BLaER1 treated with 17β-estradiol and CSF1 and Interleukin-3, amounts not matched to agents 10 nM and 100 nM (cell line): ENCODE results near the gene MAJIN.
A peak's percentile ranks its signal among the peaks of the same experiment; 100 is the strongest.
"Not testable (repeated sequence)": the region's sequence is repeated elsewhere in the genome, so short reads cannot be mapped to it uniquely, and the experiment has no call there.

Experiments used
- H3K27ac ChIP-seq, 11 experiments: shearing (Covaris generic); formaldehyde crosslinking; 2 replicates each; pipeline ENCODE4 v1.8.1; 2022
- H3K27me3 ChIP-seq, 11 experiments: shearing (Covaris generic); formaldehyde crosslinking; 2 replicates each; pipeline ENCODE4 v1.8.1; 2022
- H3K36me3 ChIP-seq, 11 experiments: shearing (Covaris generic); formaldehyde crosslinking; 2 replicates each; pipeline ENCODE4 v1.8.1; 2022
- H3K4me1 ChIP-seq, 10 experiments: shearing (Covaris generic); formaldehyde crosslinking; 2 replicates each; pipeline ENCODE4 v1.8.1; 2022
- H3K4me2 ChIP-seq, 11 experiments: shearing (Covaris generic); formaldehyde crosslinking; 2 replicates each; pipeline ENCODE4 v1.8.1; 2022
- H3K4me3 ChIP-seq, 10 experiments: shearing (Covaris generic); formaldehyde crosslinking; 2 replicates each; pipeline ENCODE4 v1.8.1; 2022
- H3K9ac ChIP-seq, 11 experiments: shearing (Covaris generic); formaldehyde crosslinking; 2 replicates each; pipeline ENCODE4 v1.8.1; 2022
- H3K9me3 ChIP-seq, 11 experiments: shearing (Covaris generic); formaldehyde crosslinking; replicated peaks in 1 of 11; 2 replicates each; pipeline ENCODE4 v1.8.1; 2022
- H4K20me1 ChIP-seq, 11 experiments: shearing (Covaris generic); formaldehyde crosslinking; 2 replicates each; pipeline ENCODE4 v1.8.1; 2022
- Cebpa-rat ChIP-seq, 11 experiments: shearing (Covaris generic); IDR thresholded peaks; 2 replicates each; pipeline ENCODE4 v1.8.1; 2022

The MAJIN gene

DNA sequence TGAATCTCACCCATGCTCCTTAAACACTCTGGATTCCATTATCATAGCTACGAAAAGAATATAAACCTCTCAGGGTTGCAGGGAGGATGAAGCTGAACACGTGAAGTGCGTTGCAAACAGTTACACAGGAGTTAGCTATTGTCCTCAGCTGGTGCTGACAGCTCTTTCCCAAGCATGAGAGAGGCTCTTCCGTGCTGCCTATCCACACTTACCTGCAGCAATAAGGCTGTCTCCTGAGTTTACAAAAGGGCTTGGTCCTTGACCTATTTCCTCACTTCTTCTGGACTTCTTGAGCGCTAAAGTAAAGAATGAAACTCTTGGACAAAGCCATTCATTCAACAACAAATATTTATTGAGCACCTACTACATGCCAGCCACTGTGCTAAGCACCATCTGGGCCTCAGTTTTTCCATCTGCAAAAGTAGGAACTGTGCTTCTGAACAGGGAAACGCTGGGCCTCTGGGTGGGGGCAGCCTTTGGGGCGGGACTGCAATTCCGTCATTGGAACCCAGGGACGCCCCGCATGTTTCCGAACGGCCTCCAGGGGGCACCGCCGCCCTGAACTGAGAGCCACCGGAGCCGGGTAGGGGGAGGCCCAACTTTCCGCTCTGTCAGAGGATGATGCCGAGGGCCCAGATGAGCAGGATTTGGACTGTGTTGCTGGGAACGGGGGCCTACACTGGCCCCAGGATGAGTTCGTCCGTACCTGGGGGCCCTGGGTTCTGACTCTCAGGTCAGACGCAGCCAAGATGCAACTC lies 41.4 kb upstream of the MAJIN start:
- peak overlapping the region; percentile 84 to 97 (median 95) for H3K27ac ChIP-seq
- H3K4me1 ChIP-seq, result peaks cover 35 to 53% (median 48%) of the 10 kb centered on the region in 10 experiments
- peaks cover 3 to 12% (median 9%) of the 10 kb centered on the region in 11 experiments; a peak in 21 of 22 replicates for H3K36me3 ChIP-seq
- H3K9me3 ChIP-seq, result no peaks in the 10 kb centered on the region
- no peaks in the 10 kb centered on the region for H3K27me3 ChIP-seq
- TF ChIP-seq Cebpa-rat (IDR thresholded peaks at IDR 0.05), result no peak
- H3K4me3 ChIP-seq, result peak overlapping the region; percentile 64 to 89 (median 79)
- H3K9ac ChIP-seq, result peak overlapping the region; percentile 88 to 94 (median 91)
- no peaks in the 10 kb centered on the region for H4K20me1 ChIP-seq
- H3K4me2 ChIP-seq, result peak overlapping the region; percentile 78 to 94 (median 84)

DNA sequence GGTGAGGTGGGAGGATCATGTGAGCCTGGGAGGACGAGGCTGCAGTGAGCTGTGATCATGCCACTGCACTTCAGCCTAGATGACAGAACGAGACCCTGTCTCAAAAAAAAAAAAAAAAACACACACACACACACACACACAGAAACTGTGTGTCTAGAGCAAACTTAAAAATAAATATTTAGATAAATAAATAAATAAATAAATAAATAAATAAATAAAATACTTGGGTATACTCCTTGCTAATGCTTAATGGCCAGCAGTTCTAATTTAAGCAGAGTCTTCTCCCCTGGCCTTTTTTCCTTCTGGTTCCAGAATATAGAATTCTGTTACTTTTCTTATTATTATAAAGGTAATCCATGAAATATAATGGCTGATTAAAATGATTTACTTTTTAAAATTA lies 37.0 kb upstream of the MAJIN start:
- H3K36me3 ChIP-seq, result no peaks in the 10 kb centered on the region
- peaks cover 13 to 33% (median 26%) of the 10 kb centered on the region in 10 experiments for H3K4me1 ChIP-seq
- no peak overlapping the region for H3K27ac ChIP-seq
- H3K4me3 ChIP-seq, result no peak overlapping the region
- no peak overlapping the region for H3K9ac ChIP-seq
- H3K27me3 ChIP-seq, result no peaks in the 10 kb centered on the region
- no peak overlapping the region for H3K4me2 ChIP-seq
- TF ChIP-seq Cebpa-rat (IDR thresholded peaks at IDR 0.05), result no peak
- no peaks in the 10 kb centered on the region for H3K9me3 ChIP-seq
- H4K20me1 ChIP-seq, result no peaks in the 10 kb centered on the region

DNA sequence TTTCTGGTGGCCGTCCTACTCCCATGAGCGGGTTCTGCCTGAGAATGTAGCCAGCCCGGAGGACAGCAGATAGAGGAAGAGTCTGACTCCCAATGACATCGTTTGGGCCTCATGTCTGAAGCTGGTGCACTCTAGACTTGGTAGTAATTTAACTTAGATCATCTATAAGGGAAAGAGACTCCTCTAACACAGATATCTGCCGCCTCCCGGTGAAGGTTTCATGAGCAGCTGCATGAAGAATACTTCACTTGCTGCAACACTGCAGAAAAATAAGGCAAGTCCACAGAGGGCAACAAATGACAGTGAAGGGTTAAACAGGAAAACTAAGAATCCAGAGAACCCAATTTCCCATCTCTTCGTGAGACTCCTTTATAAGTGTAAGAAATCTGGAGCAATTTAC lies 36.1 kb upstream of the MAJIN start:
- Histone ChIP-seq H3K9ac (0 out of 22 replicates have a peak overlapping the region, but pooled peaks of 1 of the 11 experiments have one; percentile 1), H3K4me3 (no peak overlapping the region)

DNA sequence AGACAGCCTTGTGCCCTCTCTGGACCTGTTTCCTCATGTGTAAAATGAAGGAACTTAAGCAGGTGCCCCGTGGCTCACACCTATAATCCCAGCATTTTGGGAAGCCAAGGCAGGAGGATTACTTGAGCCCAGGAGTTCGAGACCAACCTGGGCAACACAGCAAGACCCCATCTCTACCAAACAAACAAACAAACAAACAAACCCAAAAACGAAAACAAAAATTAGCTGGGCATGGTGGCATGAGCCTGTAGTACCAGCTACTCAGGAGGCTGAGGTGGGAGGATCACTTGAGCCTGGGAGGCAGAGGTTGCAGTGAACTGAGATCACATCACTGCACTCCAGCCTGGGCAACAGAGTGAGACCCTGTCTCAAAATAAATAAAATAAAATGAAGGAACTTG lies 32.1 kb upstream of the MAJIN start:
- H3K9ac ChIP-seq, H3K27me3 ChIP-seq, H3K9me3 ChIP-seq, H3K36me3 ChIP-seq, H3K4me3 ChIP-seq, H4K20me1 ChIP-seq, H3K27ac ChIP-seq: not testable (repeated sequence)
- Histone ChIP-seq H3K4me1 (peaks cover 5 to 24% (median 9%) of the 10 kb centered on the region in 10 experiments; a peak in 16 of 20 replicates), H3K4me2 (peak overlapping the region in 3 of 11 experiments; percentile 24 to 38 (median 25); a peak in 4 of 22 replicates)

More for the DNA sequence above, 36.1 kb upstream of the MAJIN start:
- TF ChIP-seq Cebpa-rat (IDR thresholded peaks at IDR 0.05), result no peak
- Histone ChIP-seq H3K9me3 (no peaks in the 10 kb centered on the region), H3K27ac (no peak overlapping the region), H3K27me3 (no peaks in the 10 kb centered on the region), H4K20me1 (no peaks in the 10 kb centered on the region), H3K36me3 (no peaks in the 10 kb centered on the region), H3K4me1 (peaks cover 10 to 30% (median 22%) of the 10 kb centered on the region in 10 experiments), H3K4me2 (no peak overlapping the region)

DNA sequence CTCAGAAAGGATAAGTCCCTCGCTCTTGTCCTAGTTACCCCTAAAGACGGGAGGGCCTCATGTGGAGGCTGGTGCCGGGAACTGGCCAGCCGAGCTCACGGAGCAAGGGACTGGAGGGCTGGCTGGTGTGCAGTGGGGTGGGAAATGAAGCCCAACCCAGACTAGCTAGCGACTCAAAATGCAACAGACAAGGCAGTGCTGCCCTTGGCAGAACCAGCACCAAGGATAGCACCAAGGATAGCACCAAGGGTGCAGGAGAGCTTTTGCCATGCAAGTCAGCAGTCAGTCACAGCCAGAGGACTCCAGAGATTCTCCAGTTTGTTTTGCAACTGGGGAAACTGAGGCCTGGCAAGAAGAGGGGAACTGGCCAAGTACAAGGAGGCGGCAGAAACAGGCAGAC lies 31.4 kb upstream of the MAJIN start:
- peaks cover 12 to 31% (median 16%) of the 10 kb centered on the region in 10 experiments; a peak in 19 of 20 replicates for H3K4me1 ChIP-seq
- no peak overlapping the region for H3K27ac ChIP-seq
- no peak overlapping the region for H3K9ac ChIP-seq
- H3K27me3 ChIP-seq, result no peaks in the 10 kb centered on the region
- no peak for TF ChIP-seq Cebpa-rat (IDR thresholded peaks at IDR 0.05)
- H4K20me1 ChIP-seq, result no peaks in the 10 kb centered on the region
- H3K4me2 ChIP-seq, result no peak overlapping the region
- H3K9me3 ChIP-seq, result no peaks in the 10 kb centered on the region
- H3K36me3 ChIP-seq, result no peaks in the 10 kb centered on the region
- H3K4me3 ChIP-seq, result no peak overlapping the region

DNA sequence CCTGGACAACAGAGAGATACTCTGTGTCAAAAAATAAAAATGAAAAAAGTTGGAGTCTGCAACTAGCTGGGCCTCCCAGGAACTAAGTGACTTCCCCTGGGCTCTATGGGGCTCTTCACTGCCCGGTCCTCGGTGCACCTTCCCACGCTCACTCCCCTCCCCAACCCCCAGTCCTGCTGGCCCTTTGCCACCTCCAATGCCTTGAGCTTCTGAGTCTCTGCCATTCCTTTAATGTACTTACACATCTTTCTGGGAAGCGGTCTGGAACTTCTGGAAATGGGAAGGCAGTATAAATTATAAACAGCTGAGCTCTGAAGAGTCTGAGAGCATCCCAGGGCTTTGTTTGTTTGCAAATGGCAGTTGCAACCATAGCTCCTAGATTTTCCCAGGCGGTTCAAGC lies 30.8 kb upstream of the MAJIN start:
- H3K4me2 ChIP-seq, result no peak overlapping the region
- H3K9me3 ChIP-seq, result no peaks in the 10 kb centered on the region
- no peak overlapping the region for H3K9ac ChIP-seq
- no peak overlapping the region for H3K4me3 ChIP-seq
- H3K27me3 ChIP-seq, result no peaks in the 10 kb centered on the region
- no peaks in the 10 kb centered on the region for H4K20me1 ChIP-seq
- TF ChIP-seq Cebpa-rat (IDR thresholded peaks at IDR 0.05), result no peak
- no peak overlapping the region for H3K27ac ChIP-seq
- H3K4me1 ChIP-seq, result peaks cover 16 to 34% (median 21%) of the 10 kb centered on the region in 10 experiments; a peak in 19 of 20 replicates
- no peaks in the 10 kb centered on the region for H3K36me3 ChIP-seq

DNA sequence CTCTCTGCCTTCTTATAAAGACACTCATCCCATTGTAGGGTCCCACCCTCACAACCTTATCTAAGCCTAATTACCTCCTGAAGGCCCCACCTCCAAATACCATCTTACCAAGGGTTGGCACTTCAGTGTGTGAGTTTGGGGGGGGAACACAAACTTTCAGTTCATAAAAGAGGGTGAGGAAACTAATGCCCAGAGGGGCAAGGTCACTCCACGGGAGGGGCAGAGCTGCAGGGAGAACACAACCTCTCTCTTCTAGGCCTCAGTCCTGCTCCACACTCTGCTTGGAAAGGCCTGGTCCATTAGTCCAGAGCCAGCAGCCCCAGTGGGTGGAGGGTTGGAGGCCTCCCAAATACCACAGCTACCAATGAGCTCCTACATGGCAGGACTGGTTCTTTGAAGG lies 27.6 kb upstream of the MAJIN start:
- H3K27ac ChIP-seq, result no peak overlapping the region
- TF ChIP-seq Cebpa-rat (IDR thresholded peaks at IDR 0.05), result no peak
- 0 out of 22 replicates have a peak overlapping the region, but pooled peaks of 1 of the 11 experiments have one; percentile 44 for H3K4me2 ChIP-seq
- no peak overlapping the region for H3K9ac ChIP-seq
- no peaks in the 10 kb centered on the region for H3K27me3 ChIP-seq
- peaks cover 35 to 46% (median 42%) of the 10 kb centered on the region in 10 experiments for H3K4me1 ChIP-seq
- H4K20me1 ChIP-seq, result no peaks in the 10 kb centered on the region
- H3K4me3 ChIP-seq, result no peak overlapping the region
- H3K36me3 ChIP-seq, result no peaks in the 10 kb centered on the region
- no peaks in the 10 kb centered on the region for H3K9me3 ChIP-seq

DNA sequence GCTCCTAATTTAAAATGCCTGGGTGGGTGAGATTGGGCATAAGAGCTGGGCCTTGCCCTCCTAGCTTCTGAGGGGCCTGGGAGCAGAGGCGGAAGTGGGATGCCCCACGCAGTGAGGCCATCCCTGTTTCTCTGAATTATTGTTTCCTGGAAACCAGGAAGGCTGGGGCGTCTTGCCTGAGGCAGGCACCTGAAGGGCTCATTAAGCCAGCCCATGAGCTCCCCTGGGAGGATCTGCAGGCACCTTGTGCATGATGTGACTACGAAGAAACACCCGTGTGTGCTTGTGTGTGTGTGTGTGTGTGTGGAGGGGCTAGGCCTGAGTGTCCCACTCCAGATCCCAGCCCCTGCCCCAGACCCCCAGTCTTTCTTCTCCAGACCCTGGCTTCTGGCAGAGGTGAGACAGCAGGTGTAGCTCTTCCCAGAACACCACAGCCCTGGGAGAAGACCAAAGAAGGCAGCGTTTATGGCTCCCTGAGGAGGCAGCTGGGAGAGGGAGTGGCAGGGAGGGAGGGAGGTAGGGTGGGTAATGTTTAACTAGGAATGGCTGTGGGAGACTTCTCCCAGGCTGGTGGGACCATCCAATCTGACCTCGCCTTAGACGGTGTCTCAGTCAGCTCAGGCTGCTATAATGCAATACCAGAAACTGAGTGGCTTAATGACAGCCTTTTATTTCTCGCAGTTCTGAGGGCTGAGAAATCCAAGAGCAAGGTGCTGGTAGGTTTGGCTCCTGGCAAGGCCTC lies 27.0 kb upstream of the MAJIN start:
- no peaks in the 10 kb centered on the region for H3K27me3 ChIP-seq
- peak overlapping the region in 1 of 11 experiments; percentile 31; a peak in 1 of 22 replicates for H3K9ac ChIP-seq
- H3K36me3 ChIP-seq, result no peaks in the 10 kb centered on the region
- H3K27ac ChIP-seq, result peak overlapping the region in 3 of 11 experiments; percentile 20 to 69 (median 22); a peak in 1 of 22 replicates
- no peaks in the 10 kb centered on the region for H3K9me3 ChIP-seq
- H3K4me2 ChIP-seq, result peak overlapping the region in 10 of 11 experiments; percentile 39 to 93 (median 54); a peak in 20 of 22 replicates
- H4K20me1 ChIP-seq, result no peaks in the 10 kb centered on the region
- H3K4me1 ChIP-seq, result peaks cover 31 to 42% (median 38%) of the 10 kb centered on the region in 10 experiments
- no peak overlapping the region for H3K4me3 ChIP-seq
- no peak for TF ChIP-seq Cebpa-rat (IDR thresholded peaks at IDR 0.05)

DNA sequence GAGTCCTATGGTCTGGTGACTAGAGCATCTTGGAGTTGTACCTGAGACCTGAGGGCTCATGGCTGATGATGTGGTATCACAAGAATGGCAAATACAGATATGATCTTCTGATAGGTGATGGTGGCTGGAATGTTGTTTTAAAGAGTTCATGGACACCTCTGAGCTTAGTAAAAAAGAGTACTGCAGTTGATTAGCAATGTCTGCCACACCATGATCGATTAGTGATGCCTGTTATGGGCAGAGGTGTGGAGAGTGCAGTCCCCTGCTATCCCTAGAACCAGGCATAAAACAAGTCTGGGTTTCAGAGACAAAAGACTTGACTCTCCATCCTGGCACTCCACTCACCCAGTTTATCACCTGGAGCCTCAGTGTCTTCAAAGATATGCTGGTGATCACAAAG lies 26.2 kb upstream of the MAJIN start:
- H3K27ac ChIP-seq, result peak overlapping the region in 2 of 11 experiments; percentile 22 to 69; a peak in 1 of 22 replicates
- no peak for TF ChIP-seq Cebpa-rat (IDR thresholded peaks at IDR 0.05)
- peak overlapping the region in 1 of 11 experiments; percentile 31; a peak in 1 of 22 replicates for H3K9ac ChIP-seq
- H3K36me3 ChIP-seq, result no peaks in the 10 kb centered on the region
- no peaks in the 10 kb centered on the region for H4K20me1 ChIP-seq
- no peaks in the 10 kb centered on the region for H3K27me3 ChIP-seq
- H3K4me3 ChIP-seq, result no peak overlapping the region
- peak overlapping the region in 10 of 11 experiments; percentile 39 to 93 (median 54); a peak in 18 of 22 replicates for H3K4me2 ChIP-seq
- H3K9me3 ChIP-seq, result no peaks in the 10 kb centered on the region
- H3K4me1 ChIP-seq, result peaks cover 31 to 42% (median 38%) of the 10 kb centered on the region in 10 experiments
